ENCODE data around the gene LAMC1. TPM values are rescaled to one million over a fixed set of nuclear protein-coding genes. Genes with fewer than 3 reads are reported as not detected.

Gene LAMC1
- total RNA-seq, 1 experiment from 2014 or later: 71.5 TPM

DNA sequence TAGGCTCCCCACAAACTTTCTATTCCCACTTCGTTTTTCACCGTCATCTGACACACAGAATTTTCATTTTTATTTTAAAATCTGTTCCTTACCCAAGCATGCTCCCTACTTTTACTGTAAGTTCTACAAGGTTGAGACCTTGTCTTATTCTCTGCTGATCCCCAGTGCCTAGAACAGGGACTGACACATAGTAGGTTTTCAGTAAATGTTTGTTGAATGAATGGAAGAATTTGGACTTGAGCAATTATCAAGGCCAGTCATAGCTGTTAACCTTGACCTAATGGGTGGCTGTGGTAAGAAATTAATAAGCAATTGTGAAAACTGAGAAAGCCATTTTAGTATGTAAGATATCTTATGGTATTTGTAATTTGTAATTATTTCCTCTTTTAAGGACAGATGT lies 71.1 kb downstream of the LAMC1 start:
- H3K27me3 ChIP-seq (ENCODE audit: low read length): no peaks in the 10 kb centered on the region
- no peaks in the 10 kb centered on the region for H3K9me3 ChIP-seq (ENCODE audit: low read length)
- CTCF ChIA-PET: no interaction called here
- intact Hi-C loops (cut with micrococcal nuclease): no loop called here
- TF ChIP-seq EZH2phosphoT487 (IDR thresholded peaks at IDR 0.05; ENCODE audit: borderline replicate concordance, low read length): no peak
- TF ChIP-seq EZH2 (IDR thresholded peaks at IDR 0.05; ENCODE audit: low read length, unreplicated experiment): no peak
- TF ChIP-seq CTCF (conservative IDR thresholded peaks at IDR 0.05; ENCODE audit: low read depth, low read length): no peak
- no peaks in the 10 kb centered on the region for H4K20me1 ChIP-seq (ENCODE audit: low read length)
- ATAC-seq: no peak
- POLR2A ChIA-PET (ENCODE audit: unreplicated experiment): no interaction called here
- H3K9ac ChIP-seq (ENCODE audit: low read length): no peak overlapping the region
- no peak for DNase-seq
- no TSS peak for BruUV-seq (replicated peaks)
- peaks cover 3% of the 10 kb centered on the region for H3F3A ChIP-seq (ENCODE audit: low read length, unreplicated experiment)
- H3K4me1 ChIP-seq (ENCODE audit: insufficient read depth, low read length): peaks cover 23% of the 10 kb centered on the region
- H3K79me2 ChIP-seq (ENCODE audit: low read length): peaks cover 85% of the 10 kb centered on the region
- H3K27ac ChIP-seq (ENCODE audit: low read length): no peak overlapping the region
- H3K9me2 ChIP-seq (replicated peaks; ENCODE audit: low read length): no peaks in the 10 kb centered on the region
- H3K4me2 ChIP-seq (ENCODE audit: low read length): no peak overlapping the region
- no peak overlapping the region for H2AFZ ChIP-seq (ENCODE audit: low read length)
- H3K36me3 ChIP-seq (ENCODE audit: low read depth, low read length): 0 out of 2 replicates have a peak, but pooled peaks cover 4% of the 10 kb centered on the region
- H3K4me3 ChIP-seq (ENCODE audit: low read length): no peak overlapping the region

DNA sequence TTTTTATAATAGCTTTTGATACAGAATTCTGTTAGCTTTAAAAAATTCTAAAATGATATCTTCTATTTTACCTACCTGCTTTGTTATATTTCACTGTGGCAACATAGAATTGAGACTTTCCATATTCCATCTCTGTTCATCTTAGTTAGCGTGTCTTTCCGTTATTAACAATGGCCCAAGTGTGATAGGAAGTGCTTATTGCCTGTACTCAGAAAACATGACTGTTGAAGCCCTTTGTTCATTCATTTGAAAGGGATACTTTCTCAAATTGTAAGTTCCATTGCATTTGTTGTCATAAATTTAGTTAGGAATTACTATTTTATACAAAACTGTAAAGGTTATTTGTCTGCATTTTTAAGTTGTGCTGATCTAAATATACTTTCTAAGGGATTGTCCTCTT lies 73.1 kb downstream of the LAMC1 start:
- intact Hi-C loops (cut with micrococcal nuclease): no loop called here
- DNase-seq: no peak
- H3K79me2 ChIP-seq (ENCODE audit: low read length): peaks cover 85% of the 10 kb centered on the region
- H3K9me3 ChIP-seq (ENCODE audit: low read length): no peaks in the 10 kb centered on the region
- no peak overlapping the region for H3K9ac ChIP-seq (ENCODE audit: low read length)
- H3K4me3 ChIP-seq (ENCODE audit: low read length): no peak overlapping the region
- BruUV-seq (replicated peaks): no TSS peak
- H3K4me1 ChIP-seq (ENCODE audit: insufficient read depth, low read length): peaks cover 12% of the 10 kb centered on the region
- no peaks in the 10 kb centered on the region for H3K27me3 ChIP-seq (ENCODE audit: low read length)
- no peak overlapping the region for H3K4me2 ChIP-seq (ENCODE audit: low read length)
- ATAC-seq: no peak
- peaks cover 3% of the 10 kb centered on the region for H3F3A ChIP-seq (ENCODE audit: low read length, unreplicated experiment)
- ChIA-PET POLR2A (ENCODE audit: unreplicated experiment) (no interaction called here), CTCF (no interaction called here)
- peaks cover 4% of the 10 kb centered on the region; the same call in 1 of the 2 replicates for H4K20me1 ChIP-seq (ENCODE audit: low read length)
- H3K9me2 ChIP-seq (replicated peaks; ENCODE audit: low read length): no peaks in the 10 kb centered on the region
- 0 out of 2 replicates have a peak, but pooled peaks cover 4% of the 10 kb centered on the region for H3K36me3 ChIP-seq (ENCODE audit: low read depth, low read length)
- H2AFZ ChIP-seq (ENCODE audit: low read length): no peak overlapping the region
- TF ChIP-seq EZH2 (IDR thresholded peaks at IDR 0.05; ENCODE audit: low read length, unreplicated experiment) (no peak), EZH2phosphoT487 (IDR thresholded peaks at IDR 0.05; ENCODE audit: borderline replicate concordance, low read length) (no peak), CTCF (conservative IDR thresholded peaks at IDR 0.05; ENCODE audit: low read depth, low read length) (no peak)
- no peak overlapping the region for H3K27ac ChIP-seq (ENCODE audit: low read length)

- no peak overlapping the region for H3K27ac ChIP-seq (ENCODE audit: low read length)
- no peak overlapping the region for H3K9ac ChIP-seq (ENCODE audit: low read length)
- no peaks in the 10 kb centered on the region for H3K9me2 ChIP-seq (replicated peaks; ENCODE audit: low read length)
- POLR2A ChIA-PET (ENCODE audit: unreplicated experiment): interaction anchor here (0.8 kb wide), 1 partner anchor 112 kb away, joined by 8 read pairs; no protein-coding TSS in a partner anchor
- CTCF ChIA-PET: no interaction called here
- H4K20me1 ChIP-seq (ENCODE audit: low read length): peaks cover 4% of the 10 kb centered on the region; the same call in 1 of the 2 replicates
- no peaks in the 10 kb centered on the region for H3K9me3 ChIP-seq (ENCODE audit: low read length)
- peaks cover 12% of the 10 kb centered on the region for H3K4me1 ChIP-seq (ENCODE audit: insufficient read depth, low read length)
- H3K4me2 ChIP-seq (ENCODE audit: low read length): no peak overlapping the region
- 0 out of 2 replicates have a peak, but pooled peaks cover 4% of the 10 kb centered on the region for H3K36me3 ChIP-seq (ENCODE audit: low read depth, low read length)
- no peak overlapping the region for H3K4me3 ChIP-seq (ENCODE audit: low read length)
- intact Hi-C loops (cut with micrococcal nuclease): no loop called here
- no TSS peak for BruUV-seq (replicated peaks)
- no peak for TF ChIP-seq EZH2phosphoT487 (IDR thresholded peaks at IDR 0.05; ENCODE audit: borderline replicate concordance, low read length)
- no peak for TF ChIP-seq CTCF (conservative IDR thresholded peaks at IDR 0.05; ENCODE audit: low read depth, low read length)
- no peak for TF ChIP-seq EZH2 (IDR thresholded peaks at IDR 0.05; ENCODE audit: low read length, unreplicated experiment)
- peaks cover 3% of the 10 kb centered on the region for H3F3A ChIP-seq (ENCODE audit: low read length, unreplicated experiment)
- DNase-seq: no peak
- no peak overlapping the region for H2AFZ ChIP-seq (ENCODE audit: low read length)
- H3K79me2 ChIP-seq (ENCODE audit: low read length): peaks cover 80% of the 10 kb centered on the region
- no peak for ATAC-seq
- H3K27me3 ChIP-seq (ENCODE audit: low read length): no peaks in the 10 kb centered on the region
Measured at GRCh38 chr1:183096894-183097293, 73.7 kb downstream of the LAMC1 start.

Measured in PC-3 (cell line).